OCI-LY7 (cell line): ENCODE results near the gene ADCY3.

ENCODE experiments used
- CTCF ChIP-seq: fragments of 200-600 bp; sonication (generic); conservative IDR thresholded peaks from 2 replicates; pipeline ENCODE4 v1.5.1; 2014; ENCODE audit warnings: mild to moderate bottlenecking, antibody characterized with exemption, low read length, moderate library complexity, mixed read lengths
- EZH2phosphoT487 ChIP-seq: fragments of 200-600 bp; sonication (generic); IDR thresholded peaks from 2 replicates; pipeline ENCODE4 v1.6.1; 2018; ENCODE audit warnings: low read depth, borderline replicate concordance, mild to moderate bottlenecking, mixed run types, antibody characterized with exemption, low read length, moderate library complexity, mixed read lengths

- no peak for TF ChIP-seq CTCF
- no peak for TF ChIP-seq EZH2phosphoT487
These were observed at the start of gene ADCY3 for GRCh38 chr2:24920098-24920808.
